GM21360 (cell line): Measurements from ENCODE around the gene SLC2A13.

Experiments used
- ATAC-seq: cut with Tn5 transposase; IDR thresholded peaks from one replicate; pipeline ENCODE4 v1.9.1; 2021; ENCODE audit warnings: mild to moderate bottlenecking, moderate library complexity; ENCODE audit not compliant: unreplicated experiment

Gene SLC2A13

DNA sequence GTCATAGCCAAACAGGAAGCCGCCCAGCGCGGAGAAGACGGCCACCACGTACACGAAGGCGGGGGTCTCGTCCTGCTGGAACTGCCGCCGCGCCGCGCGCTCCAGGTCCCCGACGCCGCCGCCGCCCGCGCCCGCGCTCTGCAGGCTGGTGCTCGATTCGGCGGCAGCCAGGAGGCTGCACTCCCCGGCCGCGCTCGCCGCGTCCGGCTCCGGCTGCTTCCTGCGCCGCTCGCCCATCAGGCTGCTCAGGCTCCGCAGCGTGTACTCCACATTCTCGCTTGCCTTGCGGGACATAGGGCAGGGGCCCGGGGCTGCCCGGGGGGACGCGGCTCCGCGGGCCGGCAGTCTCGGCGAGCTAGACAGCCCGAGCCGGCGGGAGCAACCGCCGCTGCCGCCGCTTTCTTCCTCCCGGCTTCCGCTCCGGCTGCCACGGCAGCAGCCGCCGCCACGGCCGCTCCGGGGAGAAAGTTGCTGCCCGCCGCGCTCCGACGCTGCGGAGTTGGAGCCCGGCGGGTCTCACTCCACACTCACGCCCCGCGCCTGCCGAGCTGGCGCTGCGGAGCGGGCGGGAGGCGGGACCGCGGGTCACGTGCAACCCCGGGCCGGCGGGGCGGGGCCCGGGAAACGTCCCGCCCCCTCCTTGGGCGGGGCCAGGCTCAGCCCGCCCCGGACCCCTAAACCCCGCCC, at the start of gene SLC2A13:
Gene SLC2A13, minus strand, starts transcription at position 567 of the 687 bp plus-strand sequence. Its CDS starts 273 bp downstream, at position 294.
- ATAC-seq, result peak; percentile 88

DNA sequence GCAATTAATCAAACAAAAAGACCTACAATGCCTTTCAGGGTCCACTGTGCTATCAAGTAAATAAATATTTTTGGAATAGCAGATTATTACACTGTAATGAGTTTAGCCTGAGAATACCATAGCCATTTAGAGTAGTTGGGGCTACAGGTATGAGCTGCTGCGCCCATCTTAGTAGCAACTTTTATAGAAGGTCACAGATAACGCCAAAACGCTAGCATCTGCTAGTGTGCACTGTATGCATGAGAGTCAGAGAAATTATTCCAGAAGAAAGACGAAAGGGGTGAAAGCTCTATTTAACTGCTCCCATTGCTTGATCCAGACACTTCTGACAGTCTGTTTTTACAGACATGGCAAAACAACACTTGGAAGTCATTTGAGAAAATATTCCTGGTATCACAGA, 48.5 kb upstream of the SLC2A13 start:
- ATAC-seq, result no peak

DNA sequence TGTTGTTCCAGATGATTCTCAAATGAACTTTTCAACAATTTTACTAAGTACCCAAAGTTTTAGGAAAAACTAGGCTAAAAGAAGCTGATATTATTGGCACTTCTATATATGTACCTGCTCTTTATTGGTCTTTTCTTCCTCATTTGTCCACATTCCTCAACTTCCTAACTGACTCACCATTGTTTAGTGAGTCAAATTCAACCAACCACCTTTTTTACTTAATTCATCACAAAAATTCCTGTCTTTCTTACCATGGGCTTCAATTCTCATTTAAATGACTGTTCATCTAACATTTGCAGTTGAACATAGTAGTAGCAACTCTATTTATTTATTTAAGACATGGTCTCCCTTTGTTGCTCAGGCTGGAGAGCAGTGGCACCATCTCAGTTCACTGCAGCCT, 47.6 kb upstream of the SLC2A13 start:
- no peak for ATAC-seq

DNA sequence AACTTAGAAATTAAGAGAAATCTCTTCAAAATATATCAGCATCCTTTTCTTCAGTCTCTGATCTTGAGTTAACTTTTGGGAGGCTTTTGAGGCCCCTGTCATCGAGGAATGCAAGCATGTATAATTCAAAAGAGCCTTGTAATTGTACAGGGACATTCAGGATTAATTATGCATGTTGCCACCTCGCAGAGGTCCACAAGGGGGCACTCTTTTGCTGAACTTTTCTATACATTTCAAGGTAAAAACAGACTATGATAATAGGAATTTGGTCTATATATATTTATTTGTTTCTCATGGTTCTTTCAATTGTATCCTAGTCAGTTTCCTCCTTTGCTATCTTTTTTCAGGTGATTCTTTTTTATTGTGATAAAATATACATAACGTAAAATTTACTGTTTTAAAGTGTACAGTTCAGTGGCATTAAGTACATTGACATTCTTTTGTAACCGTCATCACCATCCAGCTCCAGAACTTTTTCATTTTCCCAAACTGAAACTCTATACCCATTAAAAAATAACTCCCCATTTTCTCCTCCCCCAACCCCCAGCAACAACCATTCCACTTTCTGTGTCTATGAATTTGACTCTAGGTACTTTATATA, 47.0 kb upstream of the SLC2A13 start:
- no peak for ATAC-seq

DNA sequence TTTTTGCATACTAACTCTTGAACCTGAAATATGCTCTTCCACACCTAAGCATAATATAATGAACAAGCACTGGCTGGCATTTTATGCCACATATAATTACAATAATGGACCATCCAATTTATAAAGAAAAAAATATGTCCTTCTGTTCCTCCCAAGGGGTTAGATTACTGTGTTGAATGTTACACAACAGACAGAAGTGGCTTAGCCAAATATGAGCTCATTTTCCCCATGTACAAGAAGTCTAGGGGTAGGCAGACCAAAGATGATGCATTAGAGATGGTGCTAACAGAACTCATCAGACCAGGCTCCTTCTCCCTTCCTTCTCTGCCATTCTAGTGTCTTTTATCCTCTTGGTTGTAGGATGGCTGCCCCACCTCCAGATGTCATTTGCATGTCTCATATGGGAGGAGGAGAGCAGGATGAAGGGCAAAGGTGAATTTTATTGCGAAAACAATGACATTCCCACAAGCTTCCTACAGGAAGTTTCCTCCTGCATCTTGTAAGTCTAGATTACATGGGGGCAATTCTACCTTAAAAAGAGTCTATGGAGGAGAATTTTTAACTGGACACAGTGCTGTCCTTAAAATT, 43.9 kb upstream of the SLC2A13 start:
- ATAC-seq, result no peak

DNA sequence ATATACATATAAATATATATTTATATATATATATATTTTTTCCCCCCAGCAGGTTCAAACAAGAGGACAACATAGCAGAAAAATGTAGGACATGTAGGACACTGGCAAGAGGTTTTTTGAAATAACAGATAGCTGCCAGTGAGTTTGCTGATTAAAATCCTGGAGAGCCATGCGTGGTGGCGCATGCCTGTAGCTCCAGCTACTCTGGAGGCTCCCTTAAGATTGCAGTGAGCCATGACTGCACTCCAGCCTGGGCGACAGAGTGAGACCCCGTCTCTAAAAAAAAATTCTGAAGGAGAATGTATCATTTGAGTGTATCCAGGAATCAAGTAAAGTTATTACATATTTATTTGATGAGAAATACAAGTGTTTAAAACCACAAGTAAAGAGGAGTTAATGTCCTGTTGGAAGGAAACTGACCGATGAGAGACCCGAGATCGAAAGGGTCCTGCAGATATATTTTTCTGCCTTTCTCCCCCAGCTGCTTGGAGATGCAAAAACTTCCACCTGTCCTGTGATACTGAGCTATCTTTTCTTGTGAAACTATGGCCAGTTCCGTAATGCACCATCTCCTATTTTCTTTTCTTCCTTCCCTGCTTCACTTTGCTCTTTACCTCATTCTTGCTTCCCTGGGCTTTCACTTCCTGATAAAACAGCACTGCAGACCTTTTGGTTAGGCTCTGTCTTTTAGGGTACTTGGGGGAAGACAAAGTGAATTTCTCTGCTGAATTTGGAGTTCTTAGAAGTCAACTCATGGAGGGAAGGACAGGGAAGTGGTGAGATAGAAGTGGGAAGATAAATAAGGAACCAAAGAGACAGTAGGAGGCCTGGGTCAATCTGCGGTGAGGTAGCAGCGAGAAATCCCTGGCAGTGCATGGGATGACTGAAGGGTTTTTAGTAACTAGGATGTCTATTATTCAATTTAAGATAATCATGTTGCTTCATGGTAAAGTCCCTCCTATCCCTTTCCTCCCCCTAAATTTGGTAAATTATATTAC, 41.2 kb upstream of the SLC2A13 start:
- ATAC-seq, result no peak

DNA sequence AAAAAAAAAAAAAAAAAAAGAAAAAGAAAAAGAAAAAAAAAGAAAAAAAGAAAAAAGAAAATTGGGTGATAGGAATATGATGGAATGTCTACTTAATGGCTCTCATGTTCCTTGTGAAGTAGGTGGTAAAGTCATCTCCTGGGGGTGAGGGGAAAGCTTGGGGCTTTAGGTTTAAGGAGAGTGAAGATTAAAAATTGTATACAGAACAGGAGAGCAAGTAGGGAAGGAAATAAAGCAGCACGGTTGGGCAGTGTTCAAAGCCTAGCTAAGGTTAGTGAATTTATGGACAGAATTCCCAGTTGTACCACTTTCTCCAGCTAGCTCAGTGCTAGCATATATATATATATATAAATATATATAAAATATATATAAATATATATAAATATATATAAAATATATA, 40.0 kb upstream of the SLC2A13 start:
- no peak for ATAC-seq

DNA sequence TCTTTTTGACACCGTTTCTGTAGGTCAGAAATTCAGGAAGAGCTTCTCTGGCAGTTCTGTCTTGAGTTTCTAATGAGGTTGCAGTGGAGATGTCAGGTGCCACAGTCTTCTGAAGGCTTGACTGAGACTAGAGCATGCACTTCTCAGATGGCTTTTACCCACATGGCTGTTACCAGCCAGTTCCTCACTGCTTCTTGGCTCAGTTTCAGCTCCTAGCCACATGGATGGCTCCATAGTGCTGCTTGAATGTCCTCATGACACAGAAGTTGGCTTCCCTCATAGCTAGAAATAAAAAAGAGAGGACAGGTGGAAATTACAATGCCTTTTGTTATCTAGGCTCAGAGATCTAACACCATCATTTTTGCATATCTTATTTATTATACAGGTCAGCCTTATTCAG, 38.1 kb upstream of the SLC2A13 start:
- no peak for ATAC-seq

DNA sequence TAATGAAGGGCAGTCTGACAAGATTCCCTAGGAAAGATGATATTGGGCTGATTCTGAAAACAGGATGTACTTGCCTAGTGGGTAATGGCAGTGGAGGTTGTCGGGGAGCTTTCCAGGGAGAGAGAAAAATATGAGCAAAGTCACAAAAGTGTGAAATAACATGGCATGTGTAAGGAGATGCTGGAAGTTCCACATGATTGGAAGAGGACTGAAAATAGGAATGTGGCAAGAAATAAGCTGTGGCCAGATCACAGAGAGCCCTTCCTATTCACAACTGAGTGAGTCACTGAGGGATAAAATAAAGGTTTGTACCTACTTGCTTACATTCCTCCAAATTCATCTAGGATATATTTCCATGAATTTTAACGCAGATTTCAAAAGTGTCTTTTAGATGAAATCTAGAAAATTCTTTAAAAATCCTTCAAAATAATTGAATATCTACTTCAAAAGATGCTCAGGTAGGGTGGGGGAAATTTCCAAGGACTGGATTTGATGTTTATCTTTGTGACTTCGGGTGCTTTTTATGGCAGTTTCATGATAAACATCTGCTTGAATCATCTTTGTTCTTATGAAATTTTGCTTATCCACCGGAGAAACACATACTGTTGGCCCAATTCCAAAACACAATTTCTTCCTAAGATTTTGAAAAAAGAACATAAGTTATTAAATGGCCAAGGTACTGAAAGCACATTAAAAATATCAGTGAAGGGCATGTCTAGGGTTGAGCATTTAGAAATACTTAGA, 36.3 kb upstream of the SLC2A13 start:
- no peak for ATAC-seq

DNA sequence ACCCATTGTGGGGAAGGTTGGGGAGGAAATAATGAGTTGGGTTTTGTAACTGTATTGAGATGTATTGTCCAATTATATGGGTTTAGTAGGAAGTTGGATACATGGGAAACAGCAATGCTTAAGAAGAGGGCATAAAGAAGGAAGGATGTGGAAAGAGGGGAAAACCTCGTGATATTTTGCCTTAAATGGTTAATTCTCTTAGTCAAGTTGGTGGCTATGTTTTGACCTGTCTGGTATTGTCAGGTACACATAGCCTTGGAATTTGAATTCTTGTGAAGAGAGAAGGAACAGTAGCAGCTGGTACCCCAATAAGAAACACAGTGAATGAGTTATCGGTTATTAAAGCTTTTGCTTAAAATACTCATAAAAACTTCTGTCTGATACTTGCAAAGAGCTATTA, 32.6 kb upstream of the SLC2A13 start:
- no peak for ATAC-seq

DNA sequence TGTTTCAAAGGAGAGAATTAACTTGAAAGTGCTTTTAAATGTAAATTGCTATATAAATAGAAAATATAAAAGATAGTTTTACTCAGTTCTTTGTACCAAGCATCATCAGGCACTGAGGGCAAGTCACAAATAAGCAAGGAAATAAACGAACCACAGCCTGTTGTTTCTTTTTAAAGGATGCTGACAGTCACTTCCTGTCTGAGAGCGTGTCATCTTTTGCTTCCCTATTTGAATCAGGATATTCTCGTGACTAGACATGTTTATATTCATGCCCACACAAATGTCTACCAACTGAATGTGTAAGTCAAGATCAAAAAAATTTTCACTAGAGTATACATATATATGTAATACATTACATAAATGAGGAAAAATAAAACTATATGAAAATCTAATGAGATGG, 31.4 kb upstream of the SLC2A13 start:
- peak; percentile 70 for ATAC-seq

DNA sequence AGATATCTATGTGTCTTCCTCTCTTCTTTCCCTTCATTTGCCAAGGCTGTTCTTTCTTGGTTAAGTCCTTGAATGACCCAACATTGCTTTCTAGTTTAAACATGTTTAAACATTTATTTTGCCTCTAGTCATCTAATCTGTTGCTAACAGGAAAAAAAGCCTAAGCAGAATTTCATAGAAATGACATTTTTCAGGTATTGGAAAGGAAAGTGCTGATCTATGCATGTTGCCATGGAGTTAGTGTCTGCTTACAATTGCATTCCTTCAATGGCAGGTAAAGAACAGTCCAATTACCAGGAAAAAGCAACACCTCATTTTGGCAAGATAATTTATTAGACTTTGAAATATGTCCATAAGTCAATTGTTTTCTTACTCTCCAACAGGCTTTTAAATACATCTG, 21.5 kb upstream of the SLC2A13 start:
- ATAC-seq, result no peak

DNA sequence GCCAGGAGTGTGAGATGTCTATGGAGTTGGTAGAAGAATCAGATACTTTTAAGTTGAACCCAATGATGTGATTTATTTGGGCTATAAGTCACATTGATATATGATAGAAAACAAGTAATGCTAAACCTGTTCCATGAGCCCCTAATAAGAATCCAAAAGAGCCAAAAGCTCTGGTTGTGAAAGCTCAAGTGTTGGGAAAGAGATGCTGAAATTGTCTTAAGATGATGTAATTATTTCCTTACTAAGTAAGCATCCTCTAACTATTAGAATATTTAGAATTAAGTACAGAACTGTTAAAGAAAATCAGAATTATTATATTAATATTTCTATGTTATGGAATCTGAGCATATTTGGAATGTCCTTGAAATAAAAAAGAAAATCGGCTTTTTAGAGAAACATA, 17.6 kb upstream of the SLC2A13 start:
- no peak for ATAC-seq

DNA sequence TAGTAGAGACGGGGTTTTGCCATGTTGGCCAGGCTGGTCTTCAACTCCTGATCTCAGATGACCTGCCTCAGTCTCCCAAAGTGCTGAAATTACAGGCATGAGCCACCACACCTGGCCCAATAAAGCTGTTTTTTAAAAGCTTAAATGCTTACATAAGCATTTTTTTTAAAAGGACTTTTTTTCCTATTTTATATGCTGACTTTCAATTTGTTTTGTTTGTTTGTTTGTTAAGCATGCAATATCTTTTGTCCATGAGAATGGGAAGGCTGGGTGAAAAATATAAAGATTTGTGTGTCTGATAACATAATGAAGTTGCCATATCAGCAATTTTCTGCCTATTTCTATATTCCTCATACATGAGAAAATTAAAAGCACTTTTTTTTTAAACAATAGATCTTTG, 17.0 kb upstream of the SLC2A13 start:
- ATAC-seq, result no peak

DNA sequence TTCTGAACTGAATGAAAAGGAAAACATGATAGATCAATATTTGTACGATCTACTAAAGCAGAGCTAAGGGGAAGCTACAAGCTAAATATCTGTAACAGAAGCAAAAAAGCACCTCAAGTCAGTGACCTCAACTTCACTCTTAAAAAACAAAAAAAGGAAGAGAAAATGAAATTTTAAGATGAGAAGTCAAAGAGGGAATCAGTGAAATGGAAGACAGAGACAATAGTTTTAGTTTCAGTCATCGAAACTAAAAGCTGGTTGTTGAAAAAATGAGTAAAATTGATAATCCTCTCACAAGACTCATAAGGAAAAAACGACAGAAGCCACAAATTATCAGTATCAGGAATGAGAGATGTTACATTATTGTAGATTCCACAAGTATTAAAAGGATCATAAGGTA, 11.9 kb upstream of the SLC2A13 start:
- peak; percentile 97 for ATAC-seq

DNA sequence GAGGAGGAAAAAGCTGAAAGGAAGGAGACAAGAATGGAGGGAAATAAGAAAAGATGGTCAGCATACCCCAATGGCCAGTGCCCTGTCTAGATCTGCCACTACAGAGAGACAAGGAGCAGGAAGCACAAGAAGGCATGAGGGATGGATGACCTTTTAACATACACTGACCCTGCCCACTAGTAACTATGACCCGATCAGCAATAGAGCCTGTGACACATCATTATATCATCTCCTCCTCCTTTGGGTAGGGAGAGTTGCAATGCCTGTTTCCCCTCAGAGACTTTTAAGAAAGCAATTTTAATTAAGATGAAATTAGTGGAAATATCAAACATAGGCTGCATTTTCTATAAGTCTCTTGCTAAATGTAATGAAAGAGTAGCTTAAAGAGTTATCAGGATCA, 4.7 kb upstream of the SLC2A13 start:
- ATAC-seq, result no peak

DNA sequence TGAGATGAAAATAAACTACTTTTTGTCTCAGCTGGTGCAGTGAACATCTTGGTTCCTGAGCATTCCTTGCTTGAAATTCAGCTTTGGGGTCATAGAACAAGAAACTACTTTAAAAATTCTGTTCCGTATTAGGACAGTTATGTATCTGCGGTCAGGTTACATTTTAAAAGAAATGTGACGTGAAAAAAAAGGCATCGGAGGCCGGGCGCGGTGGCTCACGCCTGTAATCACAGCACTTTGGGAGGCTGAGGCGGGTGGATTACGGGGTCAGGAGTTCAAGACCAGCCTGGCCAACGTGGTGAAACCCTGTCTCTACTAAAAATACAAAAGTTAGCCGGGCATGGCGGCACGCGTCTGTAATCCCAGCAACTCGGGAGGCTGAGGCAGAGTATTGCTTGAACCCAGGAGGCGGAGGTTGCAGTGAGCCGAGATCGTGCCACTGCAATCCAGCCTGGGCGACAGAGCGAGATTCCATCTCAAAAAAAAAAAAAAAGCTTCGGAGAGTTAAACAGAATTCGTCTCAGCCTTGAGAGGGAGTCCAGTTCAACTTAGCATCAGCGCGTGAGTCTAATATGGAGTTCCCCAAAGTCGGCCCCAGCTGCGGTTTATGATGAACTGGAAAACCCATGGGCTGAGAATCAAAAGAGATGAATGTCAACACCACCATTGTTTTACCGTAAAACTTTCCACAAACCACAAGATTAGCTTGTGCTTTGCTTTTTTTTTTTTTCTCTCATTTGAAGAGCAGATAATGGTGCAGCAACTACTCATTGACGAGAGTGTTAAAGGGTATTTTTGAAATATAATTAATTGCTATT, 2.1 kb upstream of the SLC2A13 start:
- no peak for ATAC-seq

DNA sequence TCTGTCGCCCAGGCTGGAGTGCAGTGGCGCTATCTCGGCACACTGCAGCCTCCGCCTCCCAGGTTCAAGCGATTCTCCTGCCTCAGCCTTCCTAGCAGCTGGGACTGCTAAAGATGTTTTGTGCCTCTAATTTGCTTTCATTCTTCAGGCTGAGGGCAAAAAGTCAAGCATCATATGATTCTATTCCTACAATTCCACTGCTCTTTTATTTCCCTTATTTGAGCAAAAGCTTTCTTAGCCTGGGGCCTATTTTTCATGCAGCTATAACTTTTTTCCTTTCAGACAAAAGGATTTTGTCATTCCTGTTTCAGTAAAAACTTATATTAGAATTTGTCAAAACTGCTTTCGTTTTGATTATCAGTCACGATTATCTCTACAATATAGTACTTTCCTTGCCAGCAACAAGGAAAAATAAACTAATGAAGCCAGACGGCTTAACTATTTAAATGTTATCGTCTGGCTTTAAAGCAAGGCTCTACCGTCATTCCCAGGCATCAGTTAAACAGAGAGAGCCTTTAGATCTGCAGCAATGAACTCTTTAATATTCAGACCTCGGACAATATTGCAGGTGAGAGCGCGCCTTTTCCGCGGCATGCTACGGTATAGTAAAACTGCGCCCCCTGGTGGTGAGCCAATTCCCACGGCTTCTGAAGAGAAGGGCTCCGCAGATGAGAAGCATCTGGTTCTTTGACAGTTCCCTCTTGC, 1.4 kb upstream of the SLC2A13 start:
- peak; percentile 39 for ATAC-seq

DNA sequence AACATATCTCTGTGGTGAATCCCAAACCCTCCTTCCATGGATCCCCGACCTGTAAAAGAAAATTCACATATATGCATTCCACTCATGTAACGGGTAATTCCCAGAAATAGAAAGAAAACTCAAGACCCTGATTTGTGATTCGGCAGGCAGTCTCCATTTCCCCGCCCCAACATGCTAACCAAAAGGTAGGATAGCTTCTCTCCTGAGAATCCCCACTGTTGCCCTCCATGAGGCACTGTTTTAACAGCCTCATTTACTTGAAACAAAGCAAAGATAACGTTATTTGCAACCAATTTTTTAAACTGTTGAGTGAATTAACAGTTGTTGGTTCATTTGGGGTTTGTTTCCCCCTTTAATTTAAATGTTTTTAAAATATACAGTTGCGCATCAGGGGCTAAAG, 774 bp upstream of the SLC2A13 start:
- no peak for ATAC-seq
